Nephron progenitor cell (in vitro differentiated cells): Measurements from ENCODE around the gene TRAF3IP3.

Experiments
- DNase-seq: peaks from one replicate; pipeline ENCODE4 v3.0.0; 2021
- H3K27ac Mint-ChIP-seq: 2 replicates; pipeline ENCODE4 v1.8.0; 2021; ENCODE audit warnings: mild to moderate bottlenecking, moderate library complexity, mixed read lengths
- H3K27me3 Mint-ChIP-seq: 2 replicates; pipeline ENCODE4 v1.8.0; 2021; ENCODE audit warnings: mild to moderate bottlenecking, low read depth, mixed read lengths; ENCODE audit not compliant: poor library complexity
- H3K36me3 Mint-ChIP-seq: 2 replicates; pipeline ENCODE4 v1.8.0; 2021; ENCODE audit warnings: low read depth, mixed read lengths
- H3K4me1 Mint-ChIP-seq: 2 replicates; pipeline ENCODE4 v1.8.0; 2021; ENCODE audit warnings: mixed read lengths
- H3K4me3 Mint-ChIP-seq: 2 replicates; pipeline ENCODE4 v1.8.0; 2021; ENCODE audit warnings: mild to moderate bottlenecking, moderate library complexity, mixed read lengths
- H3K9me3 Mint-ChIP-seq: 2 replicates; pipeline ENCODE4 v1.8.0; 2021; ENCODE audit warnings: mild to moderate bottlenecking, moderate library complexity, mixed read lengths
- CTCF ChIP-seq: fragments of 200-600 bp; sonication (generic); IDR thresholded peaks from 2 replicates; pipeline ENCODE4 v1.5.0; 2021; ENCODE audit warnings: antibody characterized with exemption

TRAF3IP3 gene

GRCh38 chr1:209721323-209721722 lies 34.5 kb upstream of the TRAF3IP3 start:
- Mint-ChIP-seq H3K9me3 (no peaks in the 10 kb centered on the region), H3K4me1 (no peaks in the 10 kb centered on the region), H3K27ac (no peak overlapping the region), H3K36me3 (no peaks in the 10 kb centered on the region), H3K4me3 (no peak overlapping the region), H3K27me3 (peaks cover 5% of the 10 kb centered on the region)
- DNase-seq = no peak
- no peak for TF ChIP-seq CTCF

GRCh38 chr1:209723265-209723664 lies 32.6 kb upstream of the TRAF3IP3 start:
- no peak for DNase-seq
- no peak overlapping the region for H3K27ac Mint-ChIP-seq
- H3K27me3 Mint-ChIP-seq = peaks cover 5% of the 10 kb centered on the region
- no peaks in the 10 kb centered on the region for H3K4me1 Mint-ChIP-seq
- no peak overlapping the region for H3K4me3 Mint-ChIP-seq
- H3K36me3 Mint-ChIP-seq = no peaks in the 10 kb centered on the region
- H3K9me3 Mint-ChIP-seq = no peaks in the 10 kb centered on the region
- no peak for TF ChIP-seq CTCF

- no peaks in the 10 kb centered on the region for H3K9me3 Mint-ChIP-seq
- H3K4me1 Mint-ChIP-seq = no peaks in the 10 kb centered on the region
- H3K27ac Mint-ChIP-seq = no peak overlapping the region
- DNase-seq = no peak
- H3K27me3 Mint-ChIP-seq = peaks cover 7% of the 10 kb centered on the region
- H3K36me3 Mint-ChIP-seq = no peaks in the 10 kb centered on the region
- no peak for TF ChIP-seq CTCF
- H3K4me3 Mint-ChIP-seq = no peak overlapping the region
Observed at GRCh38 chr1:209723756-209724693, 31.8 kb upstream of the TRAF3IP3 start.

- Mint-ChIP-seq H3K36me3 (no peaks in the 10 kb centered on the region), H3K9me3 (no peaks in the 10 kb centered on the region), H3K27me3 (peaks cover 7% of the 10 kb centered on the region), H3K27ac (no peak overlapping the region), H3K4me3 (no peak overlapping the region), H3K4me1 (no peaks in the 10 kb centered on the region)
- no peak for TF ChIP-seq CTCF
- no peak for DNase-seq
Observed at GRCh38 chr1:209727286-209727685, 28.6 kb upstream of the TRAF3IP3 start.

- H3K4me1 Mint-ChIP-seq = no peaks in the 10 kb centered on the region
- no peak for DNase-seq
- H3K9me3 Mint-ChIP-seq = no peaks in the 10 kb centered on the region
- H3K36me3 Mint-ChIP-seq = no peaks in the 10 kb centered on the region
- peaks cover 7% of the 10 kb centered on the region for H3K27me3 Mint-ChIP-seq
- H3K4me3 Mint-ChIP-seq = no peak overlapping the region
- no peak for TF ChIP-seq CTCF
- no peak overlapping the region for H3K27ac Mint-ChIP-seq
Observed at GRCh38 chr1:209727785-209728184, 28.1 kb upstream of the TRAF3IP3 start.

- no peak for TF ChIP-seq CTCF
- Mint-ChIP-seq H3K27ac (no peak overlapping the region), H3K4me1 (no peaks in the 10 kb centered on the region), H3K4me3 (no peak overlapping the region), H3K36me3 (no peaks in the 10 kb centered on the region), H3K9me3 (no peaks in the 10 kb centered on the region), H3K27me3 (peaks cover 7% of the 10 kb centered on the region)
- DNase-seq = no peak
Observed at GRCh38 chr1:209728466-209728865, 27.4 kb upstream of the TRAF3IP3 start.
